WERI-Rb-1 (cell line): ENCODE data around the gene PLK5.
A peak's percentile ranks its signal among the peaks of the same experiment; 100 is the strongest.

Experiments
- DNase-seq: peaks from one replicate; pipeline ENCODE4 v3.0.0-alpha.2; 2020
- H3K27ac ChIP-seq: fragments of 250-450 bp; sonication (Bioruptor Pico); 2 replicates; pipeline ENCODE4 v1.5.1; 2020; ENCODE audit warnings: mild to moderate bottlenecking, moderate library complexity
- H3K27me3 ChIP-seq: fragments of 250-450 bp; sonication (Bioruptor Pico); 2 replicates; pipeline ENCODE4 v1.5.1; 2021; ENCODE audit warnings: mild to moderate bottlenecking, low read depth, moderate library complexity; ENCODE audit not compliant: insufficient read depth, severe bottlenecking
- H3K36me3 ChIP-seq: fragments of 250-450 bp; sonication (Bioruptor Pico); 2 replicates; pipeline ENCODE4 v1.5.1; 2020; ENCODE audit warnings: mild to moderate bottlenecking, moderate library complexity
- H3K4me3 ChIP-seq: 2 replicates; pipeline ENCODE4 v1.5.1; 2011; ENCODE audit warnings: low read depth, mild to moderate bottlenecking, control low read depth, low read length
- H3K9me3 ChIP-seq: fragments of 250-450 bp; sonication (Bioruptor Pico); 2 replicates; pipeline ENCODE4 v1.5.1; 2021; ENCODE audit warnings: mild to moderate bottlenecking, moderate library complexity; ENCODE audit not compliant: severe bottlenecking
- CTCF ChIP-seq: IDR thresholded peaks from 2 replicates; pipeline ENCODE4 v1.5.1; 2011; ENCODE audit warnings: low read depth, mild to moderate bottlenecking, control low read depth, inconsistent platforms, low read length

PLK5 gene

GRCh38 chr19:1502433-1503088, 21.3 kb upstream of the PLK5 start:
- Histone ChIP-seq H3K9me3 (peaks cover 8% of the 10 kb centered on the region), H3K4me3 (no peak overlapping the region), H3K36me3 (no peaks in the 10 kb centered on the region), H3K27ac (peak overlapping the region; percentile 30), H3K27me3 (no peaks in the 10 kb centered on the region)
- TF ChIP-seq CTCF, result no peak
- DNase-seq, result no peak

- peak; percentile 70 for DNase-seq
- Histone ChIP-seq H3K36me3 (no peaks in the 10 kb centered on the region), H3K27ac (peak overlapping the region; percentile 38)
Measured at GRCh38 chr19:1503089-1503924, 20.6 kb upstream of the PLK5 start.

GRCh38 chr19:1503925-1504773, 19.7 kb upstream of the PLK5 start:
- Histone ChIP-seq H3K27me3 (no peaks in the 10 kb centered on the region), H3K9me3 (peaks cover 8% of the 10 kb centered on the region), H3K36me3 (no peaks in the 10 kb centered on the region), H3K4me3 (no peak overlapping the region), H3K27ac (no peak overlapping the region)
- TF ChIP-seq CTCF, result no peak
- no peak for DNase-seq

More at GRCh38 chr19:1503089-1503924, 20.6 kb upstream of the PLK5 start:
- peaks cover 8% of the 10 kb centered on the region for H3K9me3 ChIP-seq
- TF ChIP-seq CTCF, result peak; percentile 96
- H3K4me3 ChIP-seq, result no peak overlapping the region
- H3K27me3 ChIP-seq, result no peaks in the 10 kb centered on the region

- H3K4me3 ChIP-seq, result no peak overlapping the region
- no peaks in the 10 kb centered on the region for H3K36me3 ChIP-seq
- no peaks in the 10 kb centered on the region for H3K27me3 ChIP-seq
- no peak for TF ChIP-seq CTCF
- H3K9me3 ChIP-seq, result peaks cover 4% of the 10 kb centered on the region
- no peak overlapping the region for H3K27ac ChIP-seq
- no peak for DNase-seq
Measured at GRCh38 chr19:1505012-1505411, 18.9 kb upstream of the PLK5 start.

- no peaks in the 10 kb centered on the region for H3K27me3 ChIP-seq
- no peak for TF ChIP-seq CTCF
- no peak for DNase-seq
Measured at GRCh38 chr19:1505991-1506881, 17.6 kb upstream of the PLK5 start.

More at GRCh38 chr19:1505991-1506881, 17.6 kb upstream of the PLK5 start:
- Histone ChIP-seq H3K27ac (no peak overlapping the region), H3K9me3 (no peaks in the 10 kb centered on the region), H3K4me3 (no peak overlapping the region), H3K36me3 (no peaks in the 10 kb centered on the region)
